K562 (cell line): ENCODE results near the gene CCDC187. TPM values are rescaled to one million over a fixed set of nuclear protein-coding genes. Genes with fewer than 3 reads are reported as not detected.

Source experiments
- ATF3 ChIP-seq, 2 experiments: fragments of 450-650 bp in 1 of 2; sonication (generic) in 1 of 2; formaldehyde crosslinking in 1 of 2; IDR thresholded peaks in 1 of 2; conservative IDR thresholded peaks in 1 of 2; 2 replicates each; pipeline versions ENCODE4 v1.6.1 to v1.8.1; 2016 to 2023; ENCODE audit warnings: mild to moderate bottlenecking in 2 of 2, moderate library complexity in 2 of 2, inconsistent platforms in 1 of 2, missing genetic modification reagents in 1 of 2
- CGGBP1 ChIP-seq: fragments of 250-450 bp; sonication (Bioruptor Pico); IDR thresholded peaks from 2 replicates; pipeline ENCODE4 v1.9.0; 2021; ENCODE audit warnings: mild to moderate bottlenecking
- CTCF ChIP-seq, 3 experiments: IDR thresholded peaks in 2 of 3; conservative IDR thresholded peaks in 1 of 3; 2 replicates each; pipeline ENCODE4 v1.5.1; 2011 to 2012; ENCODE audit warnings: low read length in 3 of 3, mild to moderate bottlenecking in 3 of 3, control low read depth in 2 of 3, improper control_type of control experiment in 1 of 3, inconsistent platforms in 1 of 3, low read depth in 1 of 3, mixed read lengths in 1 of 3, moderate library complexity in 1 of 3; ENCODE audit not compliant: insufficient read depth in 2 of 3
- ELF4 ChIP-seq: fragments of 450-650 bp; formaldehyde crosslinking; IDR thresholded peaks from 2 replicates; pipeline ENCODE4 v1.4.0; 2022; ENCODE audit warnings: missing genetic modification characterization
- GTF2F1 ChIP-seq: IDR thresholded peaks from 2 replicates; pipeline ENCODE4 v1.6.1; 2011; ENCODE audit warnings: low read depth, low read length, improper control_type of control experiment
- HMG20B ChIP-seq: fragments of 250-450 bp; sonication (Bioruptor Pico); IDR thresholded peaks from 2 replicates; pipeline ENCODE4 v1.5.0; 2021; ENCODE audit warnings: mild to moderate bottlenecking
- KDM2B ChIP-seq: fragments of 250-450 bp; sonication (Bioruptor Pico); IDR thresholded peaks from 2 replicates; pipeline ENCODE4 v1.8.0; 2021; ENCODE audit warnings: mild to moderate bottlenecking, moderate library complexity
- MCM2 ChIP-seq: fragments of 450-650 bp; IDR thresholded peaks from 2 replicates; pipeline ENCODE4 v1.6.1; 2017; ENCODE audit warnings: low read depth, mild to moderate bottlenecking
- MXD1 ChIP-seq: fragments of 250-450 bp; sonication (Bioruptor Pico); IDR thresholded peaks from 2 replicates; pipeline ENCODE4 v1.8.0; 2021; ENCODE audit warnings: borderline replicate concordance, mild to moderate bottlenecking, moderate library complexity; ENCODE audit not compliant: poor library complexity, severe bottlenecking
- PHTF2 ChIP-seq: fragments of 250-450 bp; sonication (Bioruptor Pico); IDR thresholded peaks from 2 replicates; pipeline ENCODE4 v1.5.0; 2021; ENCODE audit warnings: mild to moderate bottlenecking
- THAP12 ChIP-seq: fragments of 250-450 bp; sonication (Bioruptor Pico); IDR thresholded peaks from 2 replicates; pipeline ENCODE4 v1.9.0; 2021; ENCODE audit warnings: mild to moderate bottlenecking, inconsistent platforms
- XRCC5 ChIP-seq: fragments of 200-400 bp; formaldehyde crosslinking; IDR thresholded peaks from 2 replicates; pipeline ENCODE4 v1.6.1; 2017; ENCODE audit warnings: low read depth, mild to moderate bottlenecking, low read length
- YY1 ChIP-seq, 3 experiments: IDR thresholded peaks; 2 replicates each; pipeline ENCODE4 v1.6.1; 2011; ENCODE audit warnings: low read length in 2 of 3, mild to moderate bottlenecking in 2 of 3, moderate library complexity in 2 of 3, borderline replicate concordance in 1 of 3, control low read depth in 1 of 3, low read depth in 1 of 3; ENCODE audit not compliant: insufficient read depth in 3 of 3, insufficient replicate concordance in 2 of 3, control insufficient read depth in 1 of 3, insufficient read length in 1 of 3; ENCODE audit errors: extremely low read depth in 1 of 3
- ZNF134 ChIP-seq: fragments of 250-450 bp; sonication (Bioruptor Pico); conservative IDR thresholded peaks from 2 replicates; pipeline ENCODE4 v1.4.0; 2020
- ZNF146 ChIP-seq: IDR thresholded peaks from one replicate; pipeline ENCODE4 v1.6.1; 2018; ENCODE audit warnings: missing compliant biosample characterization; ENCODE audit not compliant: unreplicated experiment
- ZNF324 ChIP-seq: fragments of 250-450 bp; sonication (Bioruptor Pico); IDR thresholded peaks from 2 replicates; pipeline ENCODE4 v1.4.0; 2020; ENCODE audit warnings: mild to moderate bottlenecking
- ZNF408 ChIP-seq: fragments of 250-450 bp; sonication (Bioruptor Pico); IDR thresholded peaks from 2 replicates; pipeline ENCODE4 v1.4.0; 2020; ENCODE audit warnings: low read depth, mild to moderate bottlenecking, moderate library complexity
- ZNF639 ChIP-seq, 2 experiments: fragments of 200-800 bp in 1 of 2; sonication (Bioruptor generic) in 1 of 2; sonication (generic) in 1 of 2; formaldehyde crosslinking in 1 of 2; IDR thresholded peaks in 1 of 2; conservative IDR thresholded peaks in 1 of 2; 2 replicates each; pipeline versions ENCODE4 v1.5.0 to v1.6.1; 2016 to 2020; ENCODE audit warnings: missing compliant biosample characterization in 1 of 2, missing genetic modification characterization in 1 of 2, missing genetic modification reagents in 1 of 2
- polyA plus RNA-seq, 8 experiments: library from polyadenylated mRNA; depleted of rRNA in 4 of 8; stranded (reverse) in 5 of 8; unstranded in 3 of 8; fragments of >200 nt; fragmentation: Nextera tagmentation in 2 of 8; fragmentation: Illumina TruSeq in 1 of 8; extraction: Ambion mirVana in 2 of 8; extraction: Trizol in 1 of 8; gene quantifications; 2 replicates each; pipeline versions ENCODE4 v1.2.1 to v1.2.3, GENCODE V29; 2011 to 2014; ENCODE audit warnings: inconsistent platforms in 1 of 8, missing spikeins in 1 of 8
- total RNA-seq, 7 experiments: library from RNA; depleted of rRNA in 6 of 7; stranded (reverse); fragments of >200 nt in 6 of 7; fragmentation: Illumina TruSeq in 2 of 7; extraction: Trizol in 2 of 7; gene quantifications; 2 replicates each; pipeline versions ENCODE4 v1.2.1 to v1.2.3, GENCODE V29; 2011 to 2021; ENCODE audit warnings: low replicate concordance in 1 of 7

CCDC187 gene
- total and polyA plus RNA-seq, 9 of the 15 experiments (the other 6 are each of a cell fraction or from before 2014, with no cell fraction given) = not detected

- no peak for TF ChIP-seq CTCF (IDR thresholded peaks at IDR 0.05 in 2 of 3, conservative IDR thresholded peaks at IDR 0.05 in 1 of 3; ENCODE audit: insufficient read depth in 2 of 3, low read depth in 1 of 3, low read length in 3 of 3)
- TF ChIP-seq HMG20B (CRISPR knock-in tag) = no peak
- no peak for TF ChIP-seq YY1 (IDR thresholded peaks at IDR 0.05; ENCODE audit: borderline replicate concordance in 1 of 3, control insufficient read depth in 1 of 3, extremely low read depth in 1 of 3, insufficient read depth in 3 of 3, insufficient read length in 1 of 3, insufficient replicate concordance in 2 of 3, low read depth in 1 of 3, low read length in 2 of 3)
- no peak for TF ChIP-seq ATF3 (IDR thresholded peaks at IDR 0.05)
- TF ChIP-seq ATF3 (CRISPR knock-in tag; conservative IDR thresholded peaks at IDR 0.05) = no peak
- no peak for TF ChIP-seq PHTF2
- TF ChIP-seq GTF2F1 = no peak
- TF ChIP-seq ZNF146 (CRISPR knock-in tag) = no peak
- no peak for TF ChIP-seq ZNF134 (CRISPR knock-in tag)
- TF ChIP-seq ZNF639 (CRISPR knock-in tag; conservative IDR thresholded peaks at IDR 0.05 in 1 of 2, IDR thresholded peaks at IDR 0.05 in 1 of 2) = no peak
- 0 out of 2 replicates have a peak, but pooled peaks have one; percentile 55 for TF ChIP-seq ELF4 (CRISPR knock-in tag)
- TF ChIP-seq THAP12 (CRISPR knock-in tag) = no peak
- no peak for TF ChIP-seq ZNF324 (CRISPR knock-in tag)
- TF ChIP-seq XRCC5 = no peak
- TF ChIP-seq MCM2 = no peak
- TF ChIP-seq ZNF408 (CRISPR knock-in tag) = no peak
- no peak for TF ChIP-seq MXD1
- no peak for TF ChIP-seq KDM2B (CRISPR knock-in tag)
- no peak for TF ChIP-seq CGGBP1 (CRISPR knock-in tag)
Observed at GRCh38 chr9:136307215-136307750, 3.4 kb upstream of the CCDC187 start (continued).
